Subcutaneous abdominal adipose tissue (tissue), 5 donors: Measurements from ENCODE around the gene ZNF526.
"Not testable (repeated sequence)": the region's sequence is repeated elsewhere in the genome, so short reads cannot be mapped to it uniquely, and the experiment has no call there.

Experiments used
- H3K27ac ChIP-seq: one replicate; pipeline ENCODE4 v1.7.0; 2013; ENCODE audit warnings: low read depth, mild to moderate bottlenecking, inconsistent platforms, low read length, moderate library complexity
- H3K27me3 ChIP-seq, 5 donors: one replicate each; pipeline ENCODE4 v1.7.0; 2013; ENCODE audit warnings: low read length in 5 of 5, inconsistent platforms in 1 of 5; ENCODE audit not compliant: control insufficient read depth in 5 of 5, insufficient read depth in 4 of 5
- H3K36me3 ChIP-seq, 5 donors: one replicate each; pipeline ENCODE4 v1.7.0; 2013; ENCODE audit warnings: low read length in 5 of 5; ENCODE audit not compliant: control insufficient read depth in 5 of 5, insufficient read depth in 5 of 5
- H3K4me1 ChIP-seq, 5 donors: one replicate each; pipeline ENCODE4 v1.7.0; 2013; ENCODE audit warnings: low read length in 5 of 5, mild to moderate bottlenecking in 3 of 5, moderate library complexity in 1 of 5; ENCODE audit not compliant: control insufficient read depth in 5 of 5, insufficient read depth in 5 of 5
- H3K4me3 ChIP-seq, 5 donors: one replicate each; pipeline ENCODE4 v1.7.0; 2013; ENCODE audit warnings: low read length in 5 of 5, low read depth in 1 of 5
- H3K9ac ChIP-seq, 5 donors: one replicate each; pipeline ENCODE4 v1.7.0; 2013; ENCODE audit warnings: low read length in 5 of 5, mild to moderate bottlenecking in 4 of 5, moderate library complexity in 3 of 5
- H3K9me3 ChIP-seq, 5 donors: one replicate each; pipeline ENCODE4 v1.7.0; 2013; ENCODE audit warnings: low read length in 5 of 5; ENCODE audit not compliant: control insufficient read depth in 5 of 5
- donor health status: healthy.
- donor health status: healthy.
- donor health status: healthy.
- donor health status: healthy.
- donor health status: healthy.

ZNF526 gene

GRCh38 chr19:42255766-42256745 is 35.9 kb downstream of the ZNF526 start:
- H3K4me3 ChIP-seq = peak overlapping the region; percentile 60 to 92 (median 74)
- H3K4me1 ChIP-seq = peaks cover 0 to 38% (median 35%) of the 10 kb centered on the region in 5 donors
- no peaks in the 10 kb centered on the region for H3K9me3 ChIP-seq
- peak overlapping the region in 4 of 5 donors; percentile 48 to 71 (median 66) for H3K9ac ChIP-seq
- no peaks in the 10 kb centered on the region for H3K36me3 ChIP-seq
- H3K27ac ChIP-seq = peak overlapping the region; percentile 80
- peaks cover 0 to 3% (median 0%) of the 10 kb centered on the region in 5 donors for H3K27me3 ChIP-seq

DNA sequence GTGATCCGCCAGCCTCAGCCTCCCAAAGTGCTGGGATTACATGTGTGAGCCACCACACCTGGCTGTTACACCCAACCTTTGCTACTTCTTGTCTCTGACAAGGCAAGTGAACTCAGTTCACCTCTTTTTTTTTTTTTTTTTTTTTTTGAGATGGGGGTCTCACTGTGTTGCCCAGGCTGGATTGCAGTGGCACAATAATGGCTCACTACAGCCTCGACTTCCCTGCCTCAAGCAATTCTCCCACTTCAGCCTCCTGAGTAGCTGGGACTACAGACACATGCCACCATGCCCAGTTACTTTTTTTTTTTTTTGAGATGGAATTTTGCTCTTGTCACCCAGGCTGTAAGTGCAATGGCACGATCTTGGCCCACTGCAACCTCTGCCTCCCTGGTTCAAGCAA is 37.7 kb downstream of the ZNF526 start:
- not testable (repeated sequence) for H3K27me3 ChIP-seq, H3K9me3 ChIP-seq, H3K4me3 ChIP-seq, H3K27ac ChIP-seq, H3K9ac ChIP-seq, H3K36me3 ChIP-seq
- peaks cover 0 to 21% (median 18%) of the 10 kb centered on the region in 5 donors for H3K4me1 ChIP-seq

GRCh38 chr19:42261763-42262162 is 41.7 kb downstream of the ZNF526 start:
- no peak overlapping the region for H3K4me3 ChIP-seq
- H3K9ac ChIP-seq = no peak overlapping the region
- no peaks in the 10 kb centered on the region for H3K27me3 ChIP-seq
- peaks cover 0 to 2% (median 0%) of the 10 kb centered on the region in 5 donors for H3K4me1 ChIP-seq
- H3K36me3 ChIP-seq = no peaks in the 10 kb centered on the region
- H3K27ac ChIP-seq = no peak overlapping the region
- H3K9me3 ChIP-seq = no peaks in the 10 kb centered on the region

DNA sequence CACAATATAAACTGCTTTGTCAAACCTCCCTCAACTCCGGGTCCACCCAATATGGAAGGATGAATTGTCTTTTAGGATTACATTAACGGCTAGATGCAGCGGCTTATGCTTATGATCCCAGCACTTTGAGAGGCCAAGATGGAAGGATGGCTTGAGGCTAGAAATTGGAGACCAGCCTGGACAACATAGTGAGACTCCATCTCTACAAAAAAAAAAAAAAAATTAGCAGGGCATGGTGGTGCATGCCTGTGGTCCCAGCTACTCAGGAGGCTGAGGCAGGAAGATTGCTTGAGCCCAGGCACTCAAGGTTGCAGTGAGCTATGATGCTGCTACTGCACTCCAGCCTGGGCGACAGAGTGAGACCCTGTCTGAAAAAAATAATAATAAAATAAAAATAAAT is 46.0 kb downstream of the ZNF526 start:
- not testable (repeated sequence) for H3K36me3 ChIP-seq, H3K9ac ChIP-seq, H3K27me3 ChIP-seq, H3K27ac ChIP-seq, H3K9me3 ChIP-seq, H3K4me3 ChIP-seq
- peaks cover 10 to 25% (median 24%) of the 10 kb centered on the region in 5 donors for H3K4me1 ChIP-seq

GRCh38 chr19:42266928-42267603 is 47.0 kb downstream of the ZNF526 start:
- Histone ChIP-seq H3K27ac (peak overlapping the region; percentile 98), H3K4me3 (peak overlapping the region in 1 of 5 donors; percentile 85), H3K4me1 (peaks cover 12 to 32% (median 28%) of the 10 kb centered on the region in 5 donors)
- H3K9ac ChIP-seq, H3K9me3 ChIP-seq, H3K36me3 ChIP-seq, H3K27me3 ChIP-seq: not testable (repeated sequence)

GRCh38 chr19:42267644-42268141 is 47.6 kb downstream of the ZNF526 start:
- H3K27me3 ChIP-seq = peaks cover 0 to 5% (median 0%) of the 10 kb centered on the region in 5 donors
- no peaks in the 10 kb centered on the region for H3K9me3 ChIP-seq
- peak overlapping the region; percentile 98 for H3K27ac ChIP-seq
- peak overlapping the region; percentile 76 to 94 (median 85) for H3K4me3 ChIP-seq
- H3K4me1 ChIP-seq = peaks cover 12 to 32% (median 28%) of the 10 kb centered on the region in 5 donors
- peak overlapping the region in 4 of 5 donors; percentile 65 to 86 (median 81) for H3K9ac ChIP-seq
- H3K36me3 ChIP-seq = peaks cover 0 to 14% (median 10%) of the 10 kb centered on the region in 5 donors

DNA sequence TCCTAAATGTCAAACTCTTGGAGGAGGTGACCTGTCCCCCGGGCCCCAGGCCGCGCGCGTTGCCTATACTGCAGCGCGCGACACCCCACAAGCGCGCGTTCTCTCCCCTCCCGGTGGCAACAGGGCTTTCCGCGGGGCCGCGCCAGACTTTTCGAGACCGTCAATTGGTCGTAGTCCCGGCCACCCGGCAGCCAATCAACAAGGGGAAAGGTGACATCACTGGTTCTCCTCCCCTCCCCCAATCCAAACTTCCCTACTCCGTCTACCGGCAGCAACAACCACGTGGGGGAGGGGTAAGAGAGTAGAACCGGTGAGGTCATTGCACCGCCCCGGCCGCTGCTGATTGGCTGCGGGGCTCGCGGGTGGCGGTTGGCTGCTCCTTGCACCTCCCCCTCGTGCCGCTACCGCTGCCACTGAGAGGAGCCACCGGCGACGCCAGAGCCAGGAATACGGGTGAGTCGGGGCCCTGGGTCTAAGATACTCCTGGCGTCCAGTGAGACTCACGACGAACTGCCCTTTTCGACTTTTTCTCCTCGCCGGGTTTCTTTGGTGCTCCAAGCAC is 48.1 kb downstream of the ZNF526 start:
- Histone ChIP-seq H3K36me3 (peaks cover 0 to 19% (median 15%) of the 10 kb centered on the region in 5 donors), H3K27ac (peak overlapping the region; percentile 98), H3K9me3 (no peaks in the 10 kb centered on the region), H3K4me1 (peaks cover 12 to 32% (median 28%) of the 10 kb centered on the region in 5 donors), H3K9ac (peak overlapping the region; percentile 87 to 98 (median 96)), H3K4me3 (peak overlapping the region; percentile 76 to 94 (median 85)), H3K27me3 (peaks cover 0 to 5% (median 0%) of the 10 kb centered on the region in 5 donors)

GRCh38 chr19:42268704-42269477 is 48.8 kb downstream of the ZNF526 start, which contains the start of gene CIC:
CIC (plus strand) TSS chr19:42269252; CDS start chr19:42271784, 2,532 bp downstream.
- no peaks in the 10 kb centered on the region for H3K9me3 ChIP-seq
- H3K36me3 ChIP-seq = peaks cover 0 to 26% (median 22%) of the 10 kb centered on the region in 5 donors
- peak within 1 kb of the TSS; percentile 98 for H3K27ac ChIP-seq
- H3K4me3 ChIP-seq = peak within 1 kb of the TSS; percentile 76 to 96 (median 85)
- H3K9ac ChIP-seq = peak within 1 kb of the TSS; percentile 90 to 98 (median 96)
- peaks cover 12 to 32% (median 28%) of the 10 kb centered on the region in 5 donors for H3K4me1 ChIP-seq
- peaks cover 0 to 5% (median 0%) of the 10 kb centered on the region in 5 donors for H3K27me3 ChIP-seq
